Measurements from ENCODE around the gene RBM4B. TPM values are rescaled to one million over a fixed set of nuclear protein-coding genes. Genes with fewer than 3 reads are reported as not detected.
"Not testable (repeated sequence)": the region's sequence is repeated elsewhere in the genome, so short reads cannot be mapped to it uniquely, and the experiment has no call there.

Gene RBM4B
- 10 to 100 TPM; 17.2 to 18.1 TPM for total RNA-seq

GRCh38 chr11:66677599-66678375, at the start of gene RBM4B:
Gene RBM4B (minus strand): TSS chr11:66677887. CDS start chr11:66677079, 808 bp downstream.
- ChIA-PET CTCF (interaction anchor here (0.6 to 4.1 kb wide), 29 partner anchors 8 to 389 kb away, joined by 3 to 31 read pairs (median 5); partner anchors contain the start of genes ACTN3, BBS1, CCDC87 and CCS), POLR2A (interaction anchor here (0.5 to 2.0 kb wide), 9 partner anchors 39 to 860 kb away, joined by 3 to 9 read pairs (median 3); partner anchors contain the start of genes CCDC87, CCS, RBM14 and RBM4)

- ChIA-PET POLR2A (no interaction called here), CTCF (interaction anchor here (0.5 to 1.1 kb wide), 2 partner anchors 23 to 109 kb away, joined by 4 to 9 read pairs; no protein-coding TSS in a partner anchor)
These were observed 48.0 kb upstream of the RBM4B start for GRCh38 chr11:66725647-66726046.

GRCh38 chr11:66725114-66725513, 47.4 kb upstream of the RBM4B start:
- ChIA-PET CTCF (no interaction called here), POLR2A (no interaction called here)

GRCh38 chr11:66724167-66724566, 46.5 kb upstream of the RBM4B start:
- POLR2A ChIA-PET: interaction anchor here (1.0 kb wide), 1 partner anchor 295 kb away, joined by 3 read pairs; no protein-coding TSS in a partner anchor
- CTCF ChIA-PET: not testable (repeated sequence)

GRCh38 chr11:66723693-66724092, 46.0 kb upstream of the RBM4B start:
- POLR2A ChIA-PET: interaction anchor here (1.0 kb wide), 1 partner anchor 294 kb away, joined by 3 read pairs; no protein-coding TSS in a partner anchor
- CTCF ChIA-PET: no interaction called here

- CTCF ChIA-PET: no interaction called here
- POLR2A ChIA-PET: interaction anchor here (1.0 kb wide), 1 partner anchor 294 kb away, joined by 3 read pairs; no protein-coding TSS in a partner anchor
These were observed 45.3 kb upstream of the RBM4B start for GRCh38 chr11:66722745-66723651.

GRCh38 chr11:66721939-66722338, 44.3 kb upstream of the RBM4B start:
- POLR2A ChIA-PET: no interaction called here
- CTCF ChIA-PET: interaction anchor here (1.3 kb wide), 1 partner anchor 10 kb away, joined by 4 read pairs; no protein-coding TSS in a partner anchor

- POLR2A ChIA-PET: no interaction called here
- CTCF ChIA-PET: interaction anchor here (0.6 to 1.3 kb wide), 2 partner anchors 11 to 112 kb away, joined by 4 to 5 read pairs; no protein-coding TSS in a partner anchor
These were observed 43.3 kb upstream of the RBM4B start for GRCh38 chr11:66720899-66721470.

GRCh38 chr11:66720223-66720898, 42.7 kb upstream of the RBM4B start:
- POLR2A ChIA-PET: no interaction called here

GRCh38 chr11:66719111-66719872, 41.6 kb upstream of the RBM4B start:
- POLR2A ChIA-PET: no interaction called here

More at GRCh38 chr11:66720223-66720898, 42.7 kb upstream of the RBM4B start:
- CTCF ChIA-PET: no interaction called here

GRCh38 chr11:66718320-66718971, 40.8 kb upstream of the RBM4B start:
- POLR2A ChIA-PET: no interaction called here
- CTCF ChIA-PET: no interaction called here

More at GRCh38 chr11:66719111-66719872, 41.6 kb upstream of the RBM4B start:
- CTCF ChIA-PET: no interaction called here

- CTCF ChIA-PET: no interaction called here
- POLR2A ChIA-PET: no interaction called here
These were observed 40.2 kb upstream of the RBM4B start for GRCh38 chr11:66717925-66718319.

- CTCF ChIA-PET: no interaction called here
- POLR2A ChIA-PET: no interaction called here
These were observed 39.3 kb upstream of the RBM4B start for GRCh38 chr11:66716996-66717395.

- CTCF ChIA-PET: no interaction called here
- POLR2A ChIA-PET: interaction anchor here (0.6 kb wide), 1 partner anchor 45 kb away, joined by 3 read pairs; no protein-coding TSS in a partner anchor
These were observed 37.8 kb upstream of the RBM4B start for GRCh38 chr11:66715346-66716085.

GRCh38 chr11:66713746-66714480, 36.2 kb upstream of the RBM4B start:
- ChIA-PET POLR2A (no interaction called here), CTCF (no interaction called here)

GRCh38 chr11:66710384-66710930, 32.8 kb upstream of the RBM4B start:
- ChIA-PET CTCF (no interaction called here), POLR2A (no interaction called here)
